ENCODE results near the gene SAPCD2. TPM values are rescaled to one million over a fixed set of nuclear protein-coding genes. Genes with fewer than 3 reads are reported as not detected.

SAPCD2 gene
- polyA plus RNA-seq, 1 donor from 2014 or later = 0.22 TPM

- no peaks in the 10 kb centered on the region for H3K27me3 ChIP-seq (ENCODE audit: insufficient read depth, low read depth, low read length)
- no peaks in the 10 kb centered on the region for H3K9me2 ChIP-seq (ENCODE audit: insufficient read depth, low read length)
- no peaks in the 10 kb centered on the region for H3K79me2 ChIP-seq (replicated peaks; ENCODE audit: insufficient read depth, low read length)
- no peak overlapping the region for H3K9ac ChIP-seq (ENCODE audit: low read length)
- no peak overlapping the region for H3K4me2 ChIP-seq (ENCODE audit: low read length)
- H3K4me3 ChIP-seq (ENCODE audit: low read length) = no peak overlapping the region
- H4K20me1 ChIP-seq (ENCODE audit: insufficient read depth) = no peaks in the 10 kb centered on the region
- H3F3A ChIP-seq (ENCODE audit: insufficient read depth, low read length, poor library complexity, severe bottlenecking) = no peaks in the 10 kb centered on the region
- no peaks in the 10 kb centered on the region for H3K9me3 ChIP-seq (ENCODE audit: low read length)
- peaks cover 7% of the 10 kb centered on the region for H3K36me3 ChIP-seq (ENCODE audit: insufficient read depth, low read length)
- TF ChIP-seq CTCF (IDR thresholded peaks at IDR 0.05; ENCODE audit: poor library complexity, severe bottlenecking) = no peak
- TF ChIP-seq SMC3 (conservative IDR thresholded peaks at IDR 0.05; ENCODE audit: poor library complexity) = no peak
- no peak for TF ChIP-seq TAF1 (IDR thresholded peaks at IDR 0.05; ENCODE audit: low read depth)
- TF ChIP-seq MXI1 (conservative IDR thresholded peaks at IDR 0.05; ENCODE audit: poor library complexity, severe bottlenecking) = no peak
- no peak for TF ChIP-seq POLR2AphosphoS5 (IDR thresholded peaks at IDR 0.05)
- TF ChIP-seq EP300 (conservative IDR thresholded peaks at IDR 0.05; ENCODE audit: poor library complexity, severe bottlenecking) = no peak
- no peak for TF ChIP-seq RAD21 (conservative IDR thresholded peaks at IDR 0.05)
- TF ChIP-seq, protein P1, sequence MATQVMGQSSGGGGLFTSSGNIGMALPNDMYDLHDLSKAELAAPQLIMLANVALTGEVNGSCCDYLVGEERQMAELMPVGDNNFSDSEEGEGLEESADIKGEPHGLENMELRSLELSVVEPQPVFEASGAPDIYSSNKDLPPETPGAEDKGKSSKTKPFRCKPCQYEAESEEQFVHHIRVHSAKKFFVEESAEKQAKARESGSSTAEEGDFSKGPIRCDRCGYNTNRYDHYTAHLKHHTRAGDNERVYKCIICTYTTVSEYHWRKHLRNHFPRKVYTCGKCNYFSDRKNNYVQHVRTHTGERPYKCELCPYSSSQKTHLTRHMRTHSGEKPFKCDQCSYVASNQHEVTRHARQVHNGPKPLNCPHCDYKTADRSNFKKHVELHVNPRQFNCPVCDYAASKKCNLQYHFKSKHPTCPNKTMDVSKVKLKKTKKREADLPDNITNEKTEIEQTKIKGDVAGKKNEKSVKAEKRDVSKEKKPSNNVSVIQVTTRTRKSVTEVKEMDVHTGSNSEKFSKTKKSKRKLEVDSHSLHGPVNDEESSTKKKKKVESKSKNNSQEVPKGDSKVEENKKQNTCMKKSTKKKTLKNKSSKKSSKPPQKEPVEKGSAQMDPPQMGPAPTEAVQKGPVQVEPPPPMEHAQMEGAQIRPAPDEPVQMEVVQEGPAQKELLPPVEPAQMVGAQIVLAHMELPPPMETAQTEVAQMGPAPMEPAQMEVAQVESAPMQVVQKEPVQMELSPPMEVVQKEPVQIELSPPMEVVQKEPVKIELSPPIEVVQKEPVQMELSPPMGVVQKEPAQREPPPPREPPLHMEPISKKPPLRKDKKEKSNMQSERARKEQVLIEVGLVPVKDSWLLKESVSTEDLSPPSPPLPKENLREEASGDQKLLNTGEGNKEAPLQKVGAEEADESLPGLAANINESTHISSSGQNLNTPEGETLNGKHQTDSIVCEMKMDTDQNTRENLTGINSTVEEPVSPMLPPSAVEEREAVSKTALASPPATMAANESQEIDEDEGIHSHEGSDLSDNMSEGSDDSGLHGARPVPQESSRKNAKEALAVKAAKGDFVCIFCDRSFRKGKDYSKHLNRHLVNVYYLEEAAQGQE (IDR thresholded peaks at IDR 0.05; ENCODE audit: borderline replicate concordance) = no peak
- no peak for TF ChIP-seq EZH2 (IDR thresholded peaks at IDR 0.05; ENCODE audit: borderline replicate concordance, insufficient read depth, low read length, poor library complexity, severe bottlenecking)
- no peak overlapping the region for H2AFZ ChIP-seq (ENCODE audit: low read depth, low read length)
- H3K27ac ChIP-seq (ENCODE audit: low read length) = no peak overlapping the region
Observed at GRCh38 chr9:137017791-137018497, 52.4 kb downstream of the SAPCD2 start.

GRCh38 chr9:137017071-137017470 lies 53.3 kb downstream of the SAPCD2 start:
- no peaks in the 10 kb centered on the region for H3K9me2 ChIP-seq (ENCODE audit: insufficient read depth, low read length)
- H3K79me2 ChIP-seq (replicated peaks; ENCODE audit: insufficient read depth, low read length) = no peaks in the 10 kb centered on the region
- H2AFZ ChIP-seq (ENCODE audit: low read depth, low read length) = no peak overlapping the region
- no peaks in the 10 kb centered on the region for H3K9me3 ChIP-seq (ENCODE audit: low read length)
- H3K27me3 ChIP-seq (ENCODE audit: insufficient read depth, low read depth, low read length) = no peaks in the 10 kb centered on the region
- H3F3A ChIP-seq (ENCODE audit: insufficient read depth, low read length, poor library complexity, severe bottlenecking) = no peaks in the 10 kb centered on the region
- H3K4me3 ChIP-seq (ENCODE audit: low read length) = no peak overlapping the region
- H3K36me3 ChIP-seq (ENCODE audit: insufficient read depth, low read length) = peaks cover 7% of the 10 kb centered on the region
- TF ChIP-seq EP300 (conservative IDR thresholded peaks at IDR 0.05; ENCODE audit: poor library complexity, severe bottlenecking) = no peak
- no peak for TF ChIP-seq MXI1 (conservative IDR thresholded peaks at IDR 0.05; ENCODE audit: poor library complexity, severe bottlenecking)
- TF ChIP-seq POLR2AphosphoS5 (IDR thresholded peaks at IDR 0.05) = no peak
- no peak for TF ChIP-seq TAF1 (IDR thresholded peaks at IDR 0.05; ENCODE audit: low read depth)
- TF ChIP-seq, protein P1 (IDR thresholded peaks at IDR 0.05; ENCODE audit: borderline replicate concordance) = no peak
- no peak for TF ChIP-seq SMC3 (conservative IDR thresholded peaks at IDR 0.05; ENCODE audit: poor library complexity)
- no peak for TF ChIP-seq CTCF (IDR thresholded peaks at IDR 0.05; ENCODE audit: poor library complexity, severe bottlenecking)
- no peak for TF ChIP-seq EZH2 (IDR thresholded peaks at IDR 0.05; ENCODE audit: borderline replicate concordance, insufficient read depth, low read length, poor library complexity, severe bottlenecking)
- TF ChIP-seq RAD21 (conservative IDR thresholded peaks at IDR 0.05) = no peak
- H3K4me2 ChIP-seq (ENCODE audit: low read length) = no peak overlapping the region
- H4K20me1 ChIP-seq (ENCODE audit: insufficient read depth) = no peaks in the 10 kb centered on the region
- no peak overlapping the region for H3K27ac ChIP-seq (ENCODE audit: low read length)
- H3K9ac ChIP-seq (ENCODE audit: low read length) = no peak overlapping the region
